Thymus (tissue), 11 donors: ENCODE data around the gene DCST1. TPM values are rescaled to one million over a fixed set of nuclear protein-coding genes. Genes with fewer than 3 reads are reported as not detected.

ENCODE experiments used
- DNase-seq, 9 donors: peaks; one replicate each; pipeline ENCODE4 v3.0.0-alpha.2; 2013; ENCODE audit warnings: low spot score in 9 of 9, low read depth in 6 of 9, missing footprints in 1 of 9
- H3K27ac ChIP-seq, 2 donors: one replicate each; pipeline ENCODE4 v1.5.1; 2013; ENCODE audit warnings: control low read depth in 1 of 2, low read depth in 1 of 2, low read length in 1 of 2, mild to moderate bottlenecking in 1 of 2, moderate library complexity in 1 of 2
- H3K27me3 ChIP-seq, 2 donors: one replicate each; pipeline ENCODE4 v1.5.1; 2013; ENCODE audit warnings: low read length in 1 of 2; ENCODE audit not compliant: control insufficient read depth in 2 of 2, insufficient read depth in 1 of 2
- H3K36me3 ChIP-seq, 2 donors: one replicate each; pipeline ENCODE4 v1.5.1; 2013; ENCODE audit warnings: low read length in 1 of 2, mild to moderate bottlenecking in 1 of 2, moderate library complexity in 1 of 2; ENCODE audit not compliant: control insufficient read depth in 2 of 2, insufficient read depth in 2 of 2
- H3K4me1 ChIP-seq, 2 donors: one replicate each; pipeline ENCODE4 v1.5.1; 2013; ENCODE audit warnings: low read length in 2 of 2; ENCODE audit not compliant: control insufficient read depth in 2 of 2, insufficient read depth in 2 of 2
- H3K4me3 ChIP-seq, 2 donors: one replicate each; pipeline ENCODE4 v1.5.1; 2013; ENCODE audit warnings: low read length in 2 of 2, control low read depth in 1 of 2, mild to moderate bottlenecking in 1 of 2
- H3K9me3 ChIP-seq, 2 donors: one replicate each; pipeline ENCODE4 v1.5.1; 2013; ENCODE audit warnings: low read length in 1 of 2, mild to moderate bottlenecking in 1 of 2; ENCODE audit not compliant: control insufficient read depth in 2 of 2, insufficient read depth in 1 of 2
- WGBS: extraction: QIAGEN DNeasy Blood & Tissue Kit; methylation state at CpG from one replicate; pipeline ENCODE4 v1.1.7; 2013; 5-methylcytosine and 5-hydroxymethylcytosine counted together
- polyA plus RNA-seq: library from polyadenylated mRNA; stranded (reverse); fragments of 200-250 nt; gene quantifications from one replicate; pipeline ENCODE4 v1.2.3, GENCODE V29; 2013
- total RNA-seq: library from RNA; stranded (reverse); fragments of 120-200 nt; gene quantifications from one replicate; pipeline ENCODE4 v1.2.4, GENCODE V29; 2013
- donor health status: healthy.

Gene DCST1
- total and polyA plus RNA-seq, 2 donors, result not detected

DNA sequence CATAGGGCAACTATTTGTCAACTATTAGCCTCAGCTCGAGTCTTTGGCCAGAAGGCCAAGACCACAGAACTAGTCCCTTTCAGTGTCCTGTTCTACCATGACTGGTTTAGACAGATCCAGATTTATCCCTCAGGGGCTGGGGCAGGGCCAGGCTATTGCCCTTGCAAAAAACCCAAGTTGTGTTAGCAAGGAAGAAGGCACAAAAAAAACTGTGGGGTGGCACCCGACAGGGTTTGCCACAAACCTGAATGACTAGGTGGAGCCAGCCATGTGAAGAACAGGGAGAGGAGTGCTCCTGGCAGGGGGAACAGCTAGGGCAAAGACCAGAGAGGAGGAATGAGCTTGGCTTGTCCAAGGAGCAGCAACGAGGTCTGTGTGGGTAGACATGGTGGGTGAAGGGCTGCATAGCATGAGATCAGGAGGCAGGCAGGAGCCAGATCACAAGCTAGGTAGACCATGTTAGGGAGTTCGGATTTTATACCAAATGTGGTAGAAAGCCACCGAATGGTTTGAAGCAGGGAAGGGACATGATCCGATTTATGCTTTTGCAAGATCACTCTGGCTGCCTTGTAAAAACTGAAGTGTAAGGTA is 4.3 kb downstream of the DCST1 start:
- WGBS, result 92% methylated on average over 6 of the region's 6 CpGs
- peaks cover 2 to 61% of the 10 kb centered on the region in 2 donors for H3K27me3 ChIP-seq
- no peak for DNase-seq
- H3K27ac ChIP-seq, result no peak overlapping the region
- no peaks in the 10 kb centered on the region for H3K4me1 ChIP-seq
- no peak overlapping the region for H3K4me3 ChIP-seq
- no peaks in the 10 kb centered on the region for H3K9me3 ChIP-seq
- H3K36me3 ChIP-seq, result no peaks in the 10 kb centered on the region

DNA sequence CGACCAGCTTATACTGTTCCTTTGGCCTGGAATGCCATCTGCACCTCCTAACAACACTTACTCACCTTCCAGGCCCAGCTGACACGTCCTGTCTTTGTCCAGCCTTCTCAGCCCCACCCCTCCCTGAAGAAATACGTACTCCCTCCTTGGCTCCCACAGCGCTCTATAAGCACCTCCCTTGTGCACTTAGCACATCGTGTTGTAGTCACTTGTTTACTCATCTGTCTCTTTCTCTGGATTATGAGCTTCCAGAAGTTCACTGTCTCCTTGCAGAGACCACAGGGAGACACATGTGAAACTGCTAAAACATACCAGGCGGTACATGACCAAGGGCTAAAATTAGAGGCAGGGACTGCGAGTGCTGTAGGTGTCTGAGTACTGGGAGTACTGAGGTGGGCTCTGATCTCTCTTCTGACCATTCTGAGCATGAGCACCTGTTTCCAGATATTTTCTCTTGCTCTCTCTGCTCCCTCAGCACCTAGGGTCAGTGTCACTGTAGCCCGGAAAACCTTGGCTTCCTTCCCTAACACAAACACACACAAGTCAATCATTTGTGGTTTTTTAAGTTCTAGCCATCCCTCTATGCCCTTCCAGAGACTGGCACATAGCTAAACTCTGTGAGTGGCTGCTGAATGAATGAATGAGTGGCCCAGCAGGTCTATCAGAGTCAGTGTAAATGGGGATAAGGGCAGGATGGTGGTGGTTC is 5.1 kb downstream of the DCST1 start:
- Histone ChIP-seq H3K36me3 (no peaks in the 10 kb centered on the region), H3K27me3 (peaks cover 2 to 61% of the 10 kb centered on the region in 2 donors), H3K9me3 (no peaks in the 10 kb centered on the region), H3K27ac (no peak overlapping the region), H3K4me1 (no peaks in the 10 kb centered on the region), H3K4me3 (no peak overlapping the region)
- no peak for DNase-seq
- 52% methylated on average over 8 of the region's 8 CpGs for WGBS

DNA sequence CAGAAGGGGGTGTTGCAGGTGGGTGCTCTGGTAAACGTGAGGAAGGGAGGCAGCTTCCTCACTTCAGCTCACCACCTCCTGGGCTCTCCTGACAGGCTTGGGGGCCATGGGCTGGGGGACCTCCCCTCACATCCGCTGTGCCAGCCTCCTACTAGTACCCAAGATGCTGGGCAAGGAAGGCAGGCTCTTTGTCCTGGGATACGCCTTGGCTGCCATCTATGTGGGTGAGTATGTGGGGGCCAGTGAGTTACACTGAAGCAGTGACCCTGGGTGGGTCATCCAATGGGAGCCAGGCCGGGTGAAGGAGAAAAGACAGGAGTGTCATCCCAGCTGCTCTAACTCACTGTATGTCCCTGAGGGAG is 5.7 kb downstream of the DCST1 start:
- no peak for DNase-seq
- WGBS, result 74% methylated on average over 4 of the region's 4 CpGs
- Histone ChIP-seq H3K27me3 (peaks cover 2 to 60% of the 10 kb centered on the region in 2 donors), H3K9me3 (no peaks in the 10 kb centered on the region), H3K4me1 (no peaks in the 10 kb centered on the region), H3K36me3 (no peaks in the 10 kb centered on the region), H3K27ac (no peak overlapping the region), H3K4me3 (no peak overlapping the region)

DNA sequence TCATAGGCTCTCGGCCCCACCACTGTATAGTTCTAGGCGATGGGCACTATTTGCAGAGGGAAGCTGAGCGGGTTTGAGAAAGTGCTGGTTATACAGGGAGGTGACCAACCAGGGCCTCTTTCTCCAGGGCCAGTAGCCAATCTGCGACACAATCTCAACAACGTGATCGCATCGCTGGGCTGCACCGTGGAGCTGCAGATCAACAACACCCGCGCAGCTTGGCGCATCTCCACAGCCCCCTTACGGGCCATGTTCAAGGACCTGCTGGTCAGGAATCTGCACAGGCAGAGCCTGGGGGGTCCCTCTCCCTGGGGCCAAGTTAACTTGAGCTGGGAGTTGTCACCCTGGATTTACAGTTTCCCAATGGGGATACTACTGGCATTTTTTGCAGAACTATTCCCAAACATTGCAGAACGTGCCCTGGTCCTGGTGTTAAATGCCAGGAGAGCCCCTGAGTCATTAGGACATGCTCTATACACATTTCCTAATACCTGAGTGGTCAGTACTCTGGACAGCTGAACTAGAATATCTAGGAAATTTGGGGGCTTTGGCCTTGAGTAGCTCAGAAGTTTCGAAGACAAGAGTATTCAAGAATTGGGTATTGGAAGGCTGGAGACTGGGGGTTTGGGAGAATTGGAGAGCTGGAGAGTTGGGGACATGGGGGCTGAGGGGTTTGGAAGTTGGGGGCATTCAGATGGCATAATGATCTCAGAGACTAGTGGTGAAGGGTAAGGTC is 6.9 kb downstream of the DCST1 start:
- H3K27me3 ChIP-seq, result peaks cover 2 to 63% of the 10 kb centered on the region in 2 donors
- H3K9me3 ChIP-seq, result no peaks in the 10 kb centered on the region
- no peak overlapping the region for H3K4me3 ChIP-seq
- peaks cover 0 to 3% of the 10 kb centered on the region in 2 donors for H3K4me1 ChIP-seq
- no peak for DNase-seq
- H3K27ac ChIP-seq, result no peak overlapping the region
- no peaks in the 10 kb centered on the region for H3K36me3 ChIP-seq
- 96% methylated on average over 14 of the region's 14 CpGs for whole genome bisulfite sequencing

DNA sequence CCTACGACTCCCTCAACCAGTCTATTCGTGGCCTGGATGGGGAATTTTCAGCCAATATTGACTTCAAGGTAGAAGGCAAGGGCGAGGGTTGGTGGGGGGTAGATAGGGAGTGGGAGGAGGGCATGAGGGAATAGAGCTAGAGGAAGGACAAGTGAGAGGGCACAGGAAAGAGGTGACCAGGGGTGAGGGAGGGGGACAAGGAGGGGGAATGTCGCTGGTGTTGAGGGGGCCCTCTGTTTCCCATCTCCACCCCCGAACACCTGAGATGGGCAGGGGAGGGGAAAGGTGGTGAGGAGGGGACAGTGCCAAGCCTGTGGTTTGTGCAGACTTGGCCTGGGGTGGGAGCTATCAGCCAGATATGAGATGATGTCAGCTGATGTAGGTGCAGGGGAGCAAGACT is 9.2 kb downstream of the DCST1 start:
- WGBS, result 79% methylated on average over 5 of the region's 5 CpGs
- no peaks in the 10 kb centered on the region for H3K36me3 ChIP-seq
- H3K27me3 ChIP-seq, result peaks cover 2 to 70% of the 10 kb centered on the region in 2 donors
- H3K4me3 ChIP-seq, result no peak overlapping the region
- H3K9me3 ChIP-seq, result no peaks in the 10 kb centered on the region
- H3K27ac ChIP-seq, result no peak overlapping the region
- no peak for DNase-seq
- peaks cover 0 to 3% of the 10 kb centered on the region in 2 donors for H3K4me1 ChIP-seq

DNA sequence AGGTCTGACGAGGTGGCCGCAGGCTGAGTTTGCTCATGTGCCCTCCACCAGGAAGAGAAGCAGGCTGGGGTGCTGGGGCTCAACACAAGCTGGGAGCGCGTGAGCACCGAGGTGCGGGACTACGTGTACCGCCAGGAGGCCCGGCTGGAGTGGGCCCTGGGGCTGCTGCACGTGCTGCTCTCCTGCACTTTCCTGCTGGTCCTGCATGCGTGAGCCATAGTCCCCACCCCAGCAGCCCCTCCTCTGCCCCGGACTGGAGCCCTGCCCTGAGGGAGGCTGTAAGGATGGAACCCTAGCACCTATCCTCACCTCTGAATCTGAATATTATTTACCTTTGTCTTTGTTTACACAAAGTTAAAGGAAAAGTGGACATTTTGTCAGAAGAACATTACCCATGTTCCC is 9.7 kb downstream of the DCST1 start:
- Histone ChIP-seq H3K36me3 (no peaks in the 10 kb centered on the region), H3K27me3 (peaks cover 0 to 69% of the 10 kb centered on the region in 2 donors), H3K9me3 (no peaks in the 10 kb centered on the region), H3K27ac (no peak overlapping the region), H3K4me1 (peaks cover 0 to 6% of the 10 kb centered on the region in 2 donors), H3K4me3 (no peak overlapping the region)
- 94% methylated on average over 12 of the region's 12 CpGs for WGBS
- DNase-seq, result no peak

DNA sequence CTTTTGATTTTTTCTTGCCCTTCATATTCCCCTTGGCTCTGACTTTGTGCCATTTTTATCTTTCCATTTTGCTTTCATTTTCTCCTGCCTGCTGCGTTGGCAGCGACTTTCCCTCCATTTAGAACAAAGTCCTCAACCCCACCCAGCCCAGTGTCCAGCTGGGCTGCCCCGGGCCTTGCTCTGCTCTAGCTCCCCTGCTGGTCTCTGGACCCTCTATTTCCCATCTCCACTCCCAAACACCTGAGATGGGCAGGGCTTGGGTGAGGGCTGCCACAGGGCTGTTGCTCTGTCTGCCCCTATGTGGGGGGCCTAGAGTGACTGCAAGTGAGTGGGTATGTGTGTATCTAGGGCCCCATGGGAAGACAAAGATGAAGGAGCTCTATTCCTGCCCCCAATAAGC is 10.2 kb downstream of the DCST1 start:
- Histone ChIP-seq H3K9me3 (no peaks in the 10 kb centered on the region), H3K36me3 (no peaks in the 10 kb centered on the region), H3K27ac (no peak overlapping the region), H3K4me3 (no peak overlapping the region), H3K4me1 (peaks cover 0 to 6% of the 10 kb centered on the region in 2 donors), H3K27me3 (peaks cover 0 to 67% of the 10 kb centered on the region in 2 donors)
- DNase-seq, result no peak
- 95% methylated on average over 3 of the region's 3 CpGs for WGBS

DNA sequence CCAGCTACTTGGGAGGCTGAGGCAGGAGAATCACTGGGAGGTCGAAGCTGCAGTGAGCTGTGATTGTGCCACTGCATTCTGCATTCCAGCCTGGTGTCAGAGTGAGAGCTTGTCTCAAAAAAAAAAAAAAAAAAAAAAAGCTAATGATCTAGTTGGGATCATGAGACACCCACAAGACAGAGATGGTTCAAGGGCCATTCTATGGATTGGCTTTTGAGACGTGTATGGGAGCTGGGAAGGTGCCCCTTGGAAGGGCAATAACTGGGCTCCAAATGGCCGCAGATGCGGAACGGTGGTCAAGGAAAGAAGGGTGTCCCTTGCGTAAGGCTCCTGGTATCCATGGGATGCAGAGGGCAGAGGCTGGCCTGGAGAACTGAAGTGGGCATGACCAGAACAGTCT is 10.7 kb downstream of the DCST1 start:
- WGBS, result 92% methylated on average over 6 of the region's 6 CpGs
- Histone ChIP-seq H3K9me3 (no peaks in the 10 kb centered on the region), H3K4me3 (no peak overlapping the region), H3K4me1 (peaks cover 0 to 6% of the 10 kb centered on the region in 2 donors), H3K27ac (no peak overlapping the region), H3K27me3 (peaks cover 0 to 65% of the 10 kb centered on the region in 2 donors), H3K36me3 (no peaks in the 10 kb centered on the region)
- no peak for DNase-seq
